NB4 (cell line): ENCODE measurements around the gene MIER1.

Experiments used
- DNase-seq: peaks from one replicate; pipeline ENCODE4 v3.0.0; 2010; ENCODE audit warnings: low read depth
- H3K4me3 ChIP-seq: one replicate; pipeline ENCODE4 v1.5.1; 2011; ENCODE audit warnings: mild to moderate bottlenecking, low read depth, low read length, moderate library complexity
- MYC ChIP-seq: IDR thresholded peaks from 2 replicates; pipeline ENCODE4 v1.6.1; 2011; ENCODE audit warnings: low read depth, low read length
- POLR2A ChIP-seq: IDR thresholded peaks from 2 replicates; pipeline ENCODE4 v1.6.1; 2011; ENCODE audit warnings: mild to moderate bottlenecking; ENCODE audit not compliant: insufficient read length; ENCODE audit errors: extremely low read depth
- TF ChIP-seq, protein P1 (sequence below): IDR thresholded peaks from 2 replicates; pipeline ENCODE4 v1.6.1; 2011; ENCODE audit warnings: low read depth, low read length
- TF ChIP-seq, protein P2 (sequence below): IDR thresholded peaks from one replicate; pipeline ENCODE4 v1.5.1; 2012; ENCODE audit warnings: low read depth, low read length

Gene MIER1

DNA sequence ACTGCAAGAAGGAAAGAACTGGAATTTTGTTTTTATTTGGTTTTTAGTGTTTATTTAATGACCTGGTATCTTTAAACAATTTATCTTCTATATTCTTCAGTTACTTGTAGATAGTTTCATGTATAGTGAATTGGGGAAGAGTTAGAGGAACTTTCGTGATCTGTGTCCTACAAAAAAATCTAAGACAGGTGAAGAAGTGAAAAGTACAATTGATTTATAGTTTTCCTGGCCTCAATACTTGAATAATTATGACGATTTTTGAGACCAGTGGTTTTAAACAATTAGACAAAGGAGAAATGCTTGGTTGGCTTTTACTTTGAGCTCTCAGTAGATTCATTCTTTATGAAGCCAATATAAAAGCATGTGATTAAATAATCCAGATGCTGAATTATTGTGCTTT, 7.5 kb downstream of the MIER1 start:
- TF ChIP-seq, protein P1, sequence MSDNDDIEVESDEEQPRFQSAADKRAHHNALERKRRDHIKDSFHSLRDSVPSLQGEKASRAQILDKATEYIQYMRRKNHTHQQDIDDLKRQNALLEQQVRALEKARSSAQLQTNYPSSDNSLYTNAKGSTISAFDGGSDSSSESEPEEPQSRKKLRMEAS = no peak
- TF ChIP-seq, protein P2, sequence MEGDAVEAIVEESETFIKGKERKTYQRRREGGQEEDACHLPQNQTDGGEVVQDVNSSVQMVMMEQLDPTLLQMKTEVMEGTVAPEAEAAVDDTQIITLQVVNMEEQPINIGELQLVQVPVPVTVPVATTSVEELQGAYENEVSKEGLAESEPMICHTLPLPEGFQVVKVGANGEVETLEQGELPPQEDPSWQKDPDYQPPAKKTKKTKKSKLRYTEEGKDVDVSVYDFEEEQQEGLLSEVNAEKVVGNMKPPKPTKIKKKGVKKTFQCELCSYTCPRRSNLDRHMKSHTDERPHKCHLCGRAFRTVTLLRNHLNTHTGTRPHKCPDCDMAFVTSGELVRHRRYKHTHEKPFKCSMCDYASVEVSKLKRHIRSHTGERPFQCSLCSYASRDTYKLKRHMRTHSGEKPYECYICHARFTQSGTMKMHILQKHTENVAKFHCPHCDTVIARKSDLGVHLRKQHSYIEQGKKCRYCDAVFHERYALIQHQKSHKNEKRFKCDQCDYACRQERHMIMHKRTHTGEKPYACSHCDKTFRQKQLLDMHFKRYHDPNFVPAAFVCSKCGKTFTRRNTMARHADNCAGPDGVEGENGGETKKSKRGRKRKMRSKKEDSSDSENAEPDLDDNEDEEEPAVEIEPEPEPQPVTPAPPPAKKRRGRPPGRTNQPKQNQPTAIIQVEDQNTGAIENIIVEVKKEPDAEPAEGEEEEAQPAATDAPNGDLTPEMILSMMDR = no peak
- TF ChIP-seq POLR2A (no peak), MYC (no peak)
- DNase-seq = no peak
- peak overlapping the region; percentile 81 for H3K4me3 ChIP-seq

DNA sequence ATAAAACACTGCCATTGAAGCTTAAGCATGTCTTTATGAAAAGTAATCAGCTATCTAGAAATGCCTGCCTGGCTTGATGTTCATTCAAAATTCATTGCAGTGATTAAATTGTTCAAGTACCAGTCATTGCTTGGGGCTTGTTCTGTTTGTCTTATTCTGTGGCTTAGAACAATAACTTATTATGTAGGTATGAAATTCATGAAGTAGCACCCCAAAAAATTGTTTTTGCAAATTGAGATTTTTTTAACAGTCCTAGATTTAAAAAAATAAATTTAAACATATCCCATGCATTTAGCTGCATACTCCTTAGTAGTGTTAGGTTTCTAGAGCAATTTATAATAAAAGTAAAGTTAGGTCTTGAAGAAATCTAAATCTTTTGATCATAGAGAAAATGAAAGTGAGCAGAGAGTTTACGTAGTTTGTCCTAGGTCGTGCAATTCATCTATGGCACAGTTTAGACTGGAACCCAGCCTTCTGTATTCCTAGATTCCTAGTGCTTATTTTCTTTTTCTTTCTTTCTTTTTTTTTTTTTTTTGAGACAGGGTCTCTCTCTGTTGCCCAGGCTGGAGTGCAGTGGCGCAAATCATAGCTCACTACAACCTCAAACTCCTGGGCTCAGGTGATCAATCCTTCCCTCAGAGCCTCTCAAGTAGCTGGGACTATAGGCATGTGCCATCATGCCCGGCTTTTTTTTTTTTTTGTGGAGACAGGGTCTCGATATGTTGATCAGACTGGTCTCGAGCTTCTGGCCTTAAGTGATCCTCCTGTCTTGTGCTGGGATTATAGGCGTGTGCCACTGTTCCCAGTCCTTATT, 9.3 kb downstream of the MIER1 start:
- TF ChIP-seq POLR2A (no peak), MYC (no peak)
- TF ChIP-seq, protein P1 = no peak
- TF ChIP-seq, protein P2 = no peak
- no peak for DNase-seq
- H3K4me3 ChIP-seq = peak overlapping the region; percentile 34

DNA sequence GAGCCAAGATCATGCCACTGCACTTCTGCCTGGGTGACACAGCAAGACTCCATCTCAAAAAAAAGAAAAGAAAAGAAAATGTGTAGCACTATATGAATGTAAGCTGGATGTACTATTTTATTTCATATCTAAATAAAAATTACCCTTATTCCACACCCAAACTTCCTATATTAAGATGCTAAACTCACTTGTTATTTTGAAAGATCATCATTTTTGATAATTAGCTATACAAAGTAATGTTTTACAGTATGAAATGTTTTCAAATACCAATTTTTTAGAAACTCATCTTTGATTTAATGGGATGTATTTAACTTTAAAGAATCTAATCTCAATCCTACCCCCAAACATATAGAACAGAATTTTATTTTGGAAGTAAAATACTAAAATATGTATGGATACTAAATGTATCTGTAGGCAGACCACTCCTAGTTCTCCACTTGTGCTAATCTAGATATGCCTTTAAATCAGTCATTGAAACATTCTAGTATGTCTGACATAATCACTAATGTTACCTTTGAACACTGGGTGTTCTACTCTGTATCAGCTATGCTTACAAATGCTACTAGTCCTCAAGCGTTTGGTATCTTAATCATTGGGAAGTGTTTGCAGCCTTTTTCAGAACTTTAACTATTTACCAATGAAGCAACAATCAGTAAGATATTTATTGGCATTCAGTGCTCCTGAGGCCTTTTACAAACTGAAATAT, 12.9 kb downstream of the MIER1 start:
- H3K4me3 ChIP-seq = no peak overlapping the region
- DNase-seq = no peak
- TF ChIP-seq, protein P1 = no peak

DNA sequence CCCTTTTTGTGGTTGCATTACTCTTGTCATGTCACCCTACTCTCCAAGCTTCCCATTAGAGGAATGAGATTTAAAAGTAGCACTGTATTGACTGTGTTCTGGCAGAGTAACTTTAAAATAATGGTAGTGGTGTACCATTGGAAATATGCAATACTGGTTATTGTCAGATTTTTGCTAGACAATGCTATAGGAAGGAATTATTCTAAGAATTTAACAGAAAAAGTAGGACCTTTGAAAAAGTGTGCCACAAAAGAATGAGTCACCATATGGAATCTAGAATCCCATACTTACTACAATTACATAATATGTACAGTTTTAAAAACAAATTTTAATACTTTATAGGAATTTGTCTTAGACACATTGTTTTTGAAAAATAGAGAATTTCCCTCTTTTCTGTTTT, 13.8 kb downstream of the MIER1 start:
- TF ChIP-seq, protein P1 = no peak
- TF ChIP-seq MYC (no peak), POLR2A (no peak)
- TF ChIP-seq, protein P2 = no peak
- H3K4me3 ChIP-seq = no peak overlapping the region
- peak; percentile 43 for DNase-seq

DNA sequence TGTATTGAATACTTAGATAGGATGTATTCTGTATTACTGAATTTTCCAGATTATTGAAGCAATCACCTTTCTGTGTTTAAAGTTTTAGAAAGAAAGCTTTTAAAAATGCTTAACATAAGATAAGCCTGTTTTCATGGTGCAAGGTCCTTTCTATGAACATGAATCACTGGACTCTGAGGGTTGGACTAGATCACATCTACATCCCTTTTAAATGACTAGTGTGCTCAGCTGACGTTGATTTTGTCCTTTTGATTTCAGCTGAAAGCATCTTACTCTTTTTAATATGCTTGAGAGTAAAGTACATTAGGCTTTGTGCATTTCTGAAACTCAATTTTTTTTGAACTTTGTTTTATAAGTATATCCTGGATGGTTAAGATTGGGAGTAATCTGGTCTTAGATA, 16.2 kb downstream of the MIER1 start:
- TF ChIP-seq, protein P2 = no peak
- TF ChIP-seq, protein P1 = no peak
- TF ChIP-seq POLR2A = no peak
- TF ChIP-seq MYC = no peak
- H3K4me3 ChIP-seq = no peak overlapping the region
- no peak for DNase-seq

DNA sequence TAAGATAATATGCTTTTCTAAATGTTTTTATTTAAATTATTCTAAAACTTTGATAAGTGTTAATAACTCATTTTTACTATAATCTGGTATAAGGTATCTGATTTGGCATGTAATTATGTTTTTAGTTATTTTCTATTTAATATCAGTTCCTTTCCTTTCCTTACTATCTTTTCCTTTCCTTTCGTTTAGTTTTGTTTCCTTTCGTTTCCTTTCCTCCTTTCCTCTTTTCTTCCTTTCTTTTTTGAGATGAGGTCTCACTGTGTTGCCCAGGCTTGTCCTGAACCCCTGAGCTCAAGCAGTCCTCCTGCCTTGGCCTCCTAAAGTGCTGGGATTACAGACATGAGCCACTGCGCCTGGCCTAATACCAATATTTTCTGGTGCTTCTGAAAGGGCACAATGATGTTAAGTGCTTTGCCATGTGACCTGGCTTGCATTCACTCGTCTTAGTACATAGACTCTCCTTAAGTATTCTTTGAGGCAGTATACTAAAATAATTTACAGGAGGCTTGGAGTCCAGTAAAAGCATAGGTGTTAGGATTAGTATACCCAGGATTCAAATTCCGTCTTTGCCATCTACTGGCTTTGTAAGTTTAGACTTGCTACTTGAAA, 18.7 kb downstream of the MIER1 start:
- TF ChIP-seq, protein P2 = no peak
- TF ChIP-seq, protein P1 = no peak
- TF ChIP-seq MYC (no peak), POLR2A (no peak)
- H3K4me3 ChIP-seq = no peak overlapping the region
- no peak for DNase-seq
